ENCODE measurements around the gene PCDH19.
"Not testable (repeated sequence)": the region's sequence is repeated elsewhere in the genome, so short reads cannot be mapped to it uniquely, and the experiment has no call there.

Gene PCDH19, protein sequence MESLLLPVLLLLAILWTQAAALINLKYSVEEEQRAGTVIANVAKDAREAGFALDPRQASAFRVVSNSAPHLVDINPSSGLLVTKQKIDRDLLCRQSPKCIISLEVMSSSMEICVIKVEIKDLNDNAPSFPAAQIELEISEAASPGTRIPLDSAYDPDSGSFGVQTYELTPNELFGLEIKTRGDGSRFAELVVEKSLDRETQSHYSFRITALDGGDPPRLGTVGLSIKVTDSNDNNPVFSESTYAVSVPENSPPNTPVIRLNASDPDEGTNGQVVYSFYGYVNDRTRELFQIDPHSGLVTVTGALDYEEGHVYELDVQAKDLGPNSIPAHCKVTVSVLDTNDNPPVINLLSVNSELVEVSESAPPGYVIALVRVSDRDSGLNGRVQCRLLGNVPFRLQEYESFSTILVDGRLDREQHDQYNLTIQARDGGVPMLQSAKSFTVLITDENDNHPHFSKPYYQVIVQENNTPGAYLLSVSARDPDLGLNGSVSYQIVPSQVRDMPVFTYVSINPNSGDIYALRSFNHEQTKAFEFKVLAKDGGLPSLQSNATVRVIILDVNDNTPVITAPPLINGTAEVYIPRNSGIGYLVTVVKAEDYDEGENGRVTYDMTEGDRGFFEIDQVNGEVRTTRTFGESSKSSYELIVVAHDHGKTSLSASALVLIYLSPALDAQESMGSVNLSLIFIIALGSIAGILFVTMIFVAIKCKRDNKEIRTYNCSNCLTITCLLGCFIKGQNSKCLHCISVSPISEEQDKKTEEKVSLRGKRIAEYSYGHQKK (N-terminal part only)
- 0.04 to 0.18 reads per million in 2 experiments for total RNA-seq

DNA sequence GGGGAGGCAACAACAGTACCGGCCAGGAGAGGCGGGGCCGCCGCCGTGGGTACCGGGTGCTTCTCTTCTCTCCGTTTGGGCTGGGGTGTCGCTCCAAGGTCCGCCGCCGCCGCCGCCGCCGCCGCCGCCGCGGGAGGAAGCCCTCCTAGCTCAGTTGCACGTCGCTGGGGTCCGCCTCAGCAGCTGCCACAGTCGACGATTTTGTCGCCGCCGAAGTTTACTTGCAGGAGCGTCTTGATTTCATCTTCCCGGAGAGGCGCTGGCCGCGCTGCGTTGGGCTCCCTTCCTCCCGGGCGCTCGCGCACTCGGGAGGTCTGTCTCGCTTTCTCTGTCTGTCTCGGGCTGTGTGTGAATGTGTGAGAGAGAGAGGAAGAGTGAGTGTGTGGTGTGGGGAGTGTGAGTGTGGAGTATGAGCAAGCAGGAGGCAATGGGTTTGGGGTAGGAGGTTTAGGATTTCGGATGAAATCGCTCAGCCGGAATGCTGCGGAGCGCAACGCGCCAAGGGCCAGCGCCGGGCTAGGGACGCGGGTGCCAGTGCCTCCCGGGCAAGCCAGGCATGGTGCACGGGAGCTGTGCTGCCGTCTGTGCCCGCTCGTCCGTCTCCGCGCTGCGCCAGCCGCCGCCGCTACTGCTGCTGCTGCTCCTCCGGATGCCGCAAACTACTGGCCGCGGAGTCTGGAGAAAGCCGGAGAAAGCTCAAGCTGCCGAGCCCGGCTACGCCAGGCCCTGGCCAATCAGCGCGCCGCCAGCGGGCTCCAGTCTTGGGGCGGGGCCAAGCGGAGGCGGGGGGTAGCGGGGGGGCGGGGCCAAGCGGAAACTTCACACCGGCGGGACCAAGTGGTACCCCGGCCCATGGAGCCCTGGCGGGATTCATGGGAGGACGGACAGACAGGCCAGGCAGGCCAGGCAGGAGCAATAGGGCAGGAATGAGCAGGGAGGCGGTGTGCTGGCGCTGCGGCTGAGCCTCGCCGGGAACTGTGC lies at the start of gene PCDH19:
Gene PCDH19 (minus strand): TSS at position 664 of the 981 bp plus-strand sequence. CDS start 1,676 bp downstream, outside the sequence.
- DNase-seq (ENCODE audit: low read depth): peak; percentile 12

DNA sequence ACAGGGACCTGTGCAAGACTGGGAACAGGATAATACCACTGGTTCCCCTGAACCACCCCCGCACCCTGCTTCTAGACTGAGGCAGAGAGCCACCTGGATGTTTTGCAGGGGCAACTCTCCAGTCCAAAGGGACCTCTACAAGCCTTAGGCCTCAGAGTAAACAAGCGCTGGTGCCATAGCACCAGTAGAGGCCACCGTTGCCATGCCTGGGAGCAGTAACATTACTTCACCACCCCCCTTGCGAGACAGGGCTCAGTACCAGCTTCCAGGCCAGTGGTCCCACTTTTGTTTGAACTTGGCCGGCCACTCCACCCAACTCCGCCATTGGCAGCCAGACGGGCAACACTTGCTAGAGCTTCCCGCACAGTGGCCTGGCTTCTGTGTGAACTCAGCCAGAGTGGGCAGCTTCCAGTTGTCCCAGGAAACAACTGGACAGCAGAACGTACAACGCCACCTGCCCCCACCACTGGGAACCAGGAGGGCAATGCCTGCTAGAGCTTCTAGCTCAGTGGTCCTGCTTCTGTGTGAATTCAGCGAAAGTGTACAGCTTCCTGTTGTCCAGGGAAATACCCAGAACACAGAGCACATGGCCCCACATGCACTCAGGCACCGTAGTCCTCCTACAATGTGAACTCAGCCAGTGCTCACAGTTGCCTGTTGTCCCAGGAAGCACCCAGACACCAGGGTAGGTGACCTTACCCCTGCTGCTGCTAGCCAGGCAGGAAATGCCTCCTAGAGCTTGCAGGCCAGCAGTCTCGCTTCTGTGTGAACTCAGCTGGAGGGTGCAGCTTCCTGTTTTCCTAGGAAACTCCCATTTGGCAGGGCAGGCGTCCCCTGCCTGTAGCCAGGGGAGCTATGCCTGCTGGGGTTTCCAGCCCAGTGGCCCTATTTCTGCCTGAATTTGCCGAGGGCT lies 39.9 kb upstream of the PCDH19 start:
- DNase-seq (ENCODE audit: low read depth): no peak

DNA sequence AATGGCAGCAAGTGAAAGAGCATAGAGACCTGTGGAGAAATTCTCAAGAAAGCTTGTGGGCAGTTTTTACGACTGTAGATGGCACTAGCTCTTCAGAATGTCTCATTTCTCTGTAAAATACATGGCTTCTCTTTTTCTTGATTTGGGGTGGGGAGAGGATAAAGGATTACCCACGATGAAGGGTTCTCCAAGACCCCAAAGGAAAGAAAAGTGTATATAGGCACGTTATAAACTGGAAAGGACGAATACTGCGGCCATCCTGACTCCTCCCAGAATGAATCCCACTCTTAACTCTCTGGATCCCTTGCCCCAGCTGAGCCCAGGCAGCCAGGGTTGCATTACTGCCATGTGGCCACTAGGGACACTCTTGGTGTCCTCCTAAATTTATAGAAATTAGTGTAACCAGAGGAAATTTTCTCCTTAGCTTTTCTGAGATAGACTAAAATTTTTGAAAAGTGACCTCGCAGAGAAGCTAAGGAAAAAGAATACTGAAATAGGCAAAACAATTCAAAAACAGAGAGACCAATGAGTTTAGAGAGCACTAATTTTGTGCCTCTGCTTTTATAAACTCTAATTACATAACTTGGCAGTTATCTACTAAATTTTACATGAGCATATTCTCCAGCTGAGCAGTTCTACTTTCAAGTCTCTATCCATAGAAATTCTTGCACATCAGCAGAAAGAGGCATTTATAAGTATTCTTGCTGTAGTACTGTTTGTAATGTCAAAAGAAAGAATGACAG lies 37.8 kb upstream of the PCDH19 start:
- no peak for DNase-seq (ENCODE audit: low read depth)

DNA sequence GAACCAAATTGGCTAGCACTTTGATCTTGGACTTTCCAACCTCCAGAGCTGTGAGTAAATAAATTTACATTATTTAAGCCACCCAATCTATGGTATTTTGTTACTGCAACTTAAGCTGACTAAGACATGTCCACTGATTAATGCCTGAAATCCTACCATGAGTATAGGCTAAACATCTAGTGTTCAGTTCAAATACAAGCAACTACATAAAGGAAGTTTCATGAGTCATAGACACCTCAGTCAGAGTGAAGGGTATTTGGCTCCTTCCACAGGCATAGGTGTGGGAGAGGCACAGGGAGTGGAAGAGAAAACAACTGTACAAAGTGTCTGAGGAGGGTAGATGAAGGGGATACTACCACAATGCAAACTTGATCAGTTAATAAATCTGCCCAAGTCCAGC lies 35.5 kb upstream of the PCDH19 start:
- DNase-seq (ENCODE audit: low read depth): no peak

DNA sequence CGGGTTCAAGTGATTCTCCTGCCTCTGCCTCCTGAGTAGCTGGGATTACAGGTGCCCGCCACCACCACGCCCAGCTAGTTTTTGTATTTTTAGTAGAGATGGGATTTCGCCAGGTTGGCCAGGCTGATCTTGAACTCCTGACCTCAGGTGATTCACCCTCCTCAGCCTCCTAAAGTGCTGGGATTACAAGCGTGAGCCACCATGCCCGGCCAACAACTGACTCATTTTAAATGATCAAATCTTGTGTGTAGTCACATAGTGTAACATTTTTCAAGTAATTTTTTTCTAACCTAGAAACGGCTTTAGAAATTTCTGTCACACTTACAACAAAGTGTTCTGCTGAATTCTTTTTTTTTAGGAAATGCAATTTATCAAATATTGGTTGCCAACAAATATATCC lies 31.2 kb upstream of the PCDH19 start:
- DNase-seq (ENCODE audit: low read depth): not testable (repeated sequence)

DNA sequence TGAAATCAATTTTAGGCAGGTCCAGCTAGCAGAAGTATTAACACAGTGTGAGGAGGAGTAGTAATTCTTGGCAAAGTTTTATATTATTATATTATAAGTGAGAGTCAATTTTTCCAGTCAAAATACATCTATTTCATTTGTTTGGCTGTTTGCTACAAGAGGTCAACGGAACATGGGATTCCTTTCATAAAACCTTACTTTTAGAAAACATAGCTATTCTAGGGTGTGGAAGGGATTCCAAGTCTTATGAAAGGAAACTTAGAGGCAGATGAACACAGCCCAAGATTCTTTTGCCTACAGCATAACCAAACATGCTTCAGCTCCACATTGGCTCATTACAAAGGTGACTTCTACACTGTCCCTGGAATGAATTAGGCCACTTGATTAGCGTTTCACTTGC lies 29.9 kb upstream of the PCDH19 start:
- DNase-seq (ENCODE audit: low read depth): no peak

DNA sequence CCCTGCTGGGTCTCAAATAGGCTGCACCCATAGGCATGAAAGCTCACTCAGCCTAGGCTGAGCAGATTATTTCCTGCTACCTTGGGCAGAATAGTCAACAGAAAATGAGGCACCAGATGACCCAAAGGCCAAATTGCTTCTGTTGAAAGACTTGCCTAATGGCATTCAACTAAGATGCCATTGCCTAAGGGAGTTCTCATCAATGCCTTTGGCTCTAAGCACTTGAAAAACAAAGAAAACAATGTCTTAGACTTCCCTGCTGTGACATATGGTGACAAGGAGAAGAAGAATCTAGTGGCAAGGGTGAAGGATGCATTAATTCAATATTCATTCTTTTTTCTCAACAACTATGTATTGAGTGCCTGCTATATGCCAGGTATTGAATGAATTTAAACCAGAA lies 25.7 kb upstream of the PCDH19 start:
- DNase-seq (ENCODE audit: low read depth): no peak

DNA sequence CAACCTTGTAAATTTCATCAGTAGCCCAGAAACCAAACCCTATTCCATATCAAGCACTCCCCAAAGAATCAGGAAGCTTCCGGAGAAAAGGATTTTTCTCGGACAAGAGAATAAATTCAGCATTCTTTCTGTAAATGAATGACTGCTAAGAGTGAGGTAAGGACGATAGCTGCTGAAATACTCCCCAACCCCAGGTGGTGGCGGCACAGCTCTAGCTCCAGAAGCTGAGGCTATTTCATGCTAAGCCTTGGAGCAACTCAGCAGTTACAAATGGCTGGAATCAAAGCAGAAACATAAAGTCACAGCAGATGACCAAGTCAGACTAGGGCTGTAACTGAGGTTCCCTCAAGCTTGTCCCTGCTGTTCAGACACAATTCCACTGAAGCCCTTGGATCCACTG lies 13.9 kb upstream of the PCDH19 start:
- no peak for DNase-seq (ENCODE audit: low read depth)

DNA sequence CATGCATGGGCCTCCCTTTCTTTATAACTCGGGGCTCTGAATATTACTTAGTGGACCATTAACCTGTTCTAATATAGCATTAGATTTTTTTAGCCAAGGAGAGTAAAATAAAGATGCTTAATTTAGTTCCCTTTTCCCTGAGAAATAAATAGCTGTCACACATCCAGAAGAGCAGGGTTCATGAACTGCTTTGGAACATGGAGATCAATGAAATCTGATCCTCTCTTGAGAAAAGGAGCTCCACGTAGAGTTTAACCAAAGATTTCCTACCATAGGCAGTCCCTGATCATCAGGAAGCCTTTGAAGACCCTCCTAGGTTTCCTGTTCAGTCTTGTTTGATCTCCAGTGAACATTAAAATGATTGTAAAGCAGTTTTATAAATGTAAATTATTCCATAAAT lies 8.5 kb upstream of the PCDH19 start:
- no peak for DNase-seq (ENCODE audit: low read depth)

DNA sequence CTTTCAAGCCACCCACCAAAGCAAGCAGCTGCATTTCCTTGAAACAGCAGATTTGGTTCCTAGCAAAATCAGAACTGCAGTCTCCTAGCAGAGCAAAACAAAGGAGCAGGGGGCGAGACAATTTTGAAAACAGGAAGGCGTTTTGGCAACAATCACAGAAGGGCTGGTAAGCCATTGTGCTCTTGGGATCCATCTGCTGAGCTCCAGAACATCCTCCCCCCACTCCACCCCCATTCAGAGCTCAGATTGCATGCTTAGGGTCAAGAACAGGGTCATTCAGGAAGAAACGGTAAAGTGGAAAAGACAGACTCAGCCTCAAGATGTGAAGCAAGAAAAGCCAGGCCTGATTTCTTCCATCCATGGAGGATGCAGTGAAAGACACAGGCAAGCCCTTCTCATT lies 7.6 kb upstream of the PCDH19 start:
- DNase-seq (ENCODE audit: low read depth): no peak

DNA sequence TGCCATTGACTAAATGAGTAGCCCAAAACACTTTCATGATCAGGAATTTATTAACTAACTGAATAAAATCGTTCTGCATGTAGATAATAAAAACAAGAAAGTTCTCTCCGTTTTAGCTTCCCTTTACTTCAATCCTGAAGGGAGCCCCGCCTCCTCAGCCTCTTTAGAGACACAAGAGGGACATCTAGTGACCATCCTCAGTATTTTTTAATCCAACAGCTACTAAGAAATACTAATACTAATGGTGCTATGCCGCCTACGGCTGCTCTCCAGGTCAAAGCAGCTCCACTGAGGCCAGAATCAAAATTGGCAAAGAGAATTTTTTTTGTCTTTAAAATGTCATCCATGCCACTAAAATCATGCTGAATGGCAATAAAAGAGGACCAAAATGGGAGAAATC lies 3.2 kb upstream of the PCDH19 start:
- DNase-seq (ENCODE audit: low read depth): no peak

DNA sequence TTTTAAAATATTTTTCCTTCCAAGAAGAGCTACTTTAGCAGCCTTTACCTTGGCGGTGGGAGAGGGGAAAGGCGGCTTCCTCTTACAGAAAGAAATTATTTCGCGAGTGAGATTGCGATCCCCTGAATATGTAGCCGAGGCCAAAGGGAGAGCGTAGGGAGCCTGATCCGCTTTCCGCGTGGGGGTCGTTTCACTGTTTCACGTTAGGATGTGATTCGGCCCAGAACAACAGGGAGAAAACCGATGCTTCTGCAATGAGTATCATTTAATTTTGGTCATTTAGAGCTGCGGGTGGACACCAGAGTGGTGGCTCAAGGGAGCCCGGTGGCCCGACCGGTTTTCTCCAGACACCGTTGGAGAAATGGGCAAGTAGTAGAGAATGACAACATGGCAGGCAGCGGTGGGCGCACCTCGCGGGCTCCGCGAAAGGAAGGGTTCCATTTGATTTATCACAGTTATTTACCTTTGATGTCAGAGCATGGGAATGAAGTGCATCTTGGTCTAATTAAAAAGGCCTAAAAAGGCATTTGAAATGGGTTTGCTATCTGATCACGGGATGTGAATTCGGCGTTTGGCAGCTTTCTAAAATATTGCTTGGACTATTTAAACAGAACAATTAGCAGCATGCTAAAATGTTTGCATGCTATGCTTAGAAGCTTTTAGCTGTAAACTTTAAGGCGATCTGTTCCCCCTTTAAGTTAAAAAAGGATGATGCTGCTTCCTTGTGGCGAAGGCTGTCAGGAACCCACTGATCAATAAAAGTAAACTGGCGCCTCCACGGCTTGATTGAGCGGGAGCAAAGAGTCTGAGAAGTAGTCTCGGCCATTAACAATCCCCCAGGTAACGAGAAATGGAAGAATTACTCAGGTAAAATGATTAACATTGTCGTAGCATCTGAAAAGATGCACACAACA lies 2.0 kb upstream of the PCDH19 start:
- DNase-seq (ENCODE audit: low read depth): no peak

DNA sequence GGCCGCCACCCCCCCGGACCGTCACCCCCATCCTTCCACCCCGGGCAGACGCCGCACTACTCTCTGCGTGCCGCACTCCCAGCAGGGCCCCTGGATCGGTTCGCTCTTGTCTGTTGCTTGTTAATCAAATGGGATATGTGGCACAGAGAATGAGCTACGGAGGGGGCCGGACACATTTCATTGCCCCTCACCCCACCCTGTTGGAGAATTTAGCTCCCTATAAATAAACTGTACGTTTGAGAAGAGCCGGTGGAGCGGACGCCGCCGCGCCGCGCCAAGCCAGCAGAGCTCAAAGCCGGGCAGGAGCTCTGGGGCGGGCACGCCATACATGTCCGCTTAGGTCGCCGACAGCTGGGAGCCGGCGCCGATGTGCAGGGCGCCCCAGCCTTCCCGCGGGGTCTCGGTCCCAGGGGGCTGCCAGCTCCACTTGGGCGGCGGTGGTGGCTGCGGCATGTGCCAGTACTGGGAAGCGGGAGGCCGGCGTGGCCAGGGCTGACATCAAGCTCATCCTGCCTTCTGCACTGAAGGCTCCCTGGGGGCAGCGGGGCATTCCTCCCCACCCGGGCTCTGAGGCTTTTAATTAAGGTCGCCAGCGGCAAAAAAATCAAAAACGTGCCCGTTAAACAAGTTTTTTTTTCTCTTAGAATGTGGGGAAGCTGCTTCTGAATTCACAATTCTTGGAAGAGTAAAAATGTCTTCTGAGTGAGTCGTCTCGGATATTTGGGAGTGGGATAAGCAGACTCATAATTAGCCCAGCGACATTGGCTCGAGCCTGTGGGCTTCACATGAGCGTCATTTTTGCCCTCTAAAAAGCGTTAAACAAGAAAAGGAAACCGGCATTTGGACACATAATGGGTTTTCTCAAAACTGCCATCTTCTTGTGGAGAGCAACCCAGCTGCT lies 1.1 kb upstream of the PCDH19 start:
- DNase-seq (ENCODE audit: low read depth): no peak

DNA sequence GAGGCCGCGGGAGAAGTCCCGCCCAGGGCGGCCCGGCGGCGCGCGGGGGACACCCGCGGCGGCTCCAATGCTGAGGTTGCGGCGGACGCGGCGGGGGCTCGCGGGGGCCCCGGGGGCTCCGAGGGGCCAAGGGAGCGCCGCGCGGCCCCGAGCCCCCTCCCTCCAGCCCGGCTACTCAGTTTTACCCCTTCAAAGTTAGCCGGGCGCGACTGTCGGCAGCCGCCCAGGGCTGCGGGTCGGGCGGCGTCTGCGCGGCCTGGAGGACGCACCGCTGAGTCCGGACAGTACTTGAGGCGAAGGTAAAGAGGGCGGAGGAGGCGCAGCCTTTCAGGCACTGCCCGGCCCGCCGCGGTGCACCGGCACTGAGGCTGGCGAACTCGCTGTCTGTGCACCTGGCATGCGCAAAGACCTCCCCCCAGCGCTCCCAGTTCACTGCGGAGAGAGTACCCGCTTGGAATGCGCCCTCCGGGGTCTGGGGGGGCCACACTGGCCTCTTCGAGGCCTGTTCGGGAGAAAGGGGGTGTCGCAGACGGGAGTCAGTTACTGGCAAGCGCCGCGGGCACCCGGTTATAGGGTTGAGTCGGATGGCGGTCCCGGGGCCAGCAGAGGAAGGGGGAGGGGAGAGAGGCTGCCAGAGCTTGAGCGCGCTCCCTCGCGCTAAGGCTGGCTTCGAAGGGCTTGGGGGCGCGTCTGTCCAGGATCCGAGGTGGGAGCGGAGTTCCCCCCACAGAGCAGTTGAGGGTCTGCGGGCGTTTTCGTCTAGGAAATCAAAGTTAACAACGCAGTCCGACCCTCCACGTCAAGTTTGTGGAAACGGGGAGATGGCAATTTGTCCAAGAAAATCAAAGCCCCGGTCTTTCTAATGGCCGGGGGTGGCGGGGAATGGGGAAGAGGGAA lies 1.1 kb downstream of the PCDH19 start:
- no peak for DNase-seq (ENCODE audit: low read depth)

DNA sequence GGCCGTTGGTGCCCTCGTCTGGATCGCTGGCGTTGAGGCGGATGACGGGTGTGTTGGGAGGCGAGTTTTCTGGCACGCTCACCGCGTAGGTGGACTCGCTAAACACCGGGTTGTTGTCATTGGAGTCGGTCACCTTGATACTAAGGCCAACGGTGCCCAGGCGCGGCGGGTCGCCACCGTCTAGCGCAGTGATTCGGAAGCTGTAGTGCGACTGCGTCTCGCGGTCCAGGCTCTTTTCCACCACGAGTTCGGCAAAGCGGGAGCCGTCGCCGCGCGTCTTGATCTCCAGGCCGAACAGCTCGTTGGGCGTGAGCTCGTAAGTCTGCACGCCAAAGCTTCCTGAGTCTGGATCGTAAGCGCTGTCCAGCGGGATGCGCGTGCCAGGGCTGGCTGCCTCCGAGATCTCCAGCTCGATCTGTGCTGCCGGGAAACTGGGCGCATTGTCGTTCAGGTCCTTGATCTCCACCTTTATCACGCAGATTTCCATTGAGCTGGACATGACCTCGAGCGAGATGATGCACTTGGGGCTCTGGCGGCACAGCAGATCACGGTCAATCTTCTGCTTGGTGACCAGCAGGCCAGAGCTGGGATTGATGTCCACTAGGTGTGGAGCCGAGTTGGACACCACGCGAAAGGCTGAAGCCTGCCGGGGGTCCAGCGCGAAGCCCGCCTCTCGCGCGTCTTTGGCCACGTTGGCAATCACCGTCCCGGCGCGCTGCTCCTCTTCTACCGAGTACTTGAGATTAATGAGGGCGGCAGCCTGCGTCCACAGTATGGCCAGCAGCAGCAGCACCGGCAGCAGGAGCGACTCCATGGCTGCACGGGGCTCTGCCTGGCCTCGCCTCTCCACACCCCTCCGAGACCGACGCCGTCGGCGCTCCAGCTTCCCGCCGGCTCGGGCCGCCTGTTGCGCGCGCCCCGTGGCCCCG lies 2.0 kb downstream of the PCDH19 start:
- DNase-seq (ENCODE audit: low read depth): no peak
